Adrenal gland (tissue), 5 donors: ENCODE data around the gene DNAJB1.

Experiments
- POLR2A ChIP-seq, 2 donors: fragments of 450-650 bp; IDR thresholded peaks; one replicate each; pipeline ENCODE4 v1.6.1; 2017; ENCODE audit warnings: antibody characterized with exemption in 2 of 2, mild to moderate bottlenecking in 2 of 2, moderate library complexity in 1 of 2
- TF ChIP-seq, protein P1 (sequence below), 6 experiments: fragments of 450-650 bp in 4 of 6; fragments of 200-600 bp in 2 of 6; sonication (generic) in 1 of 6; IDR thresholded peaks; 1 replicate in 5 of 6; 2 replicates in 1 of 6; pipeline versions ENCODE4 v1.5.1 to v1.8.0; 2016 to 2021; ENCODE audit warnings: antibody characterized with exemption in 6 of 6, mild to moderate bottlenecking in 2 of 6, moderate library complexity in 1 of 6
- donor health status: DM: no; HTN: no; CAD: no.

DNA sequence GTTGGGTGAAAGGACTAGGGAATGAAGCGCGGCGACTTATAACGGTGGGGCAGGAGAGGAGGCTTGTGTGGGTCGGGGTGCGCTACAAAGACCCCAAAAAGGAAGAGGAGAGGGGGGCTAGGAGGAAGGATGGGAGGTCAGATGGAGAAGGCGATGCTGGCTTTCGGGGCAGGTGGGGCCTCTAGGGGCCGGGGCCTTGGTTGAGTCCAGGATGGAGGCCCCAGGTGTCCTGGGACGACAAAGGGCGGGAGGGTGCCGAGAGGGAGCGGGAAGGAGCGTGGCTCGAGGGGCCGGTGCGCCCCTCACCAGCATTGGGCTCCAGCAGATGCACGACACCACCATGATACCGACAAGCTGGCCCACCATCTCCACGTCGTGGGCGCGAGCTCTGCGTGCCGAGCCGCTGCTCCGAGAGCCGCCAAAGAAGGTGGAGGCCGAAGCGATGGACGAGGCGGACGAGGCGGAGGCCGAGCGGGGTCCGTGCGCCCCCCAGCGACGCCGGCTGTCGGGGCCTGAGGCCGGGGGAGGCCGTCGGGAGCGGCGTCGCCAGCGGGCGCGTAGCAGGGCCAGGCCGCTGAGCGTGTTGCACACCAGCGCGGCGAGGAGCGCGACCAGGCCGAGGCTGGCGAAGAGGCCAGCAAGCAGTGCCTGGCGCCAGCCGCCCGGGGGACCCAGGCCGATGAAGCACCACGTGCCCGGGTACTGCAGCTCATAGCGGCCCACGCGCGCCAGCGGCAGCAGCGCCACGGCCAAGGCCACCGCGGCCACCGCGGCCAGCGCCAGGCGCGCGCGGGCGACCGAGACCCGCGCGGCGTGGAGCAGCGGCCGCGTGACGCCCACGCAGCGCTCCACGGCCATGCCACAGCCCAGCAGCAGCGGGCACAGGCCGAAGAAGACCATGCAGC is 44.9 kb downstream of the DNAJB1 start:
- TF ChIP-seq POLR2A (IDR thresholded peaks at IDR 0.05), result no peak
- TF ChIP-seq, protein P1, sequence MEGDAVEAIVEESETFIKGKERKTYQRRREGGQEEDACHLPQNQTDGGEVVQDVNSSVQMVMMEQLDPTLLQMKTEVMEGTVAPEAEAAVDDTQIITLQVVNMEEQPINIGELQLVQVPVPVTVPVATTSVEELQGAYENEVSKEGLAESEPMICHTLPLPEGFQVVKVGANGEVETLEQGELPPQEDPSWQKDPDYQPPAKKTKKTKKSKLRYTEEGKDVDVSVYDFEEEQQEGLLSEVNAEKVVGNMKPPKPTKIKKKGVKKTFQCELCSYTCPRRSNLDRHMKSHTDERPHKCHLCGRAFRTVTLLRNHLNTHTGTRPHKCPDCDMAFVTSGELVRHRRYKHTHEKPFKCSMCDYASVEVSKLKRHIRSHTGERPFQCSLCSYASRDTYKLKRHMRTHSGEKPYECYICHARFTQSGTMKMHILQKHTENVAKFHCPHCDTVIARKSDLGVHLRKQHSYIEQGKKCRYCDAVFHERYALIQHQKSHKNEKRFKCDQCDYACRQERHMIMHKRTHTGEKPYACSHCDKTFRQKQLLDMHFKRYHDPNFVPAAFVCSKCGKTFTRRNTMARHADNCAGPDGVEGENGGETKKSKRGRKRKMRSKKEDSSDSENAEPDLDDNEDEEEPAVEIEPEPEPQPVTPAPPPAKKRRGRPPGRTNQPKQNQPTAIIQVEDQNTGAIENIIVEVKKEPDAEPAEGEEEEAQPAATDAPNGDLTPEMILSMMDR (IDR thresholded peaks at IDR 0.05), result no peak
